Endothelial cell of hepatic sinusoid (primary cell): Measurements from ENCODE around the gene AGAP1.

ENCODE experiments used
- in situ Hi-C: cut with HindIII; loops from 2 replicates; pipeline ENCODE4 v1.10.0; 2017; ENCODE audit warnings: low sequenced_read_pairs

Gene AGAP1

DNA sequence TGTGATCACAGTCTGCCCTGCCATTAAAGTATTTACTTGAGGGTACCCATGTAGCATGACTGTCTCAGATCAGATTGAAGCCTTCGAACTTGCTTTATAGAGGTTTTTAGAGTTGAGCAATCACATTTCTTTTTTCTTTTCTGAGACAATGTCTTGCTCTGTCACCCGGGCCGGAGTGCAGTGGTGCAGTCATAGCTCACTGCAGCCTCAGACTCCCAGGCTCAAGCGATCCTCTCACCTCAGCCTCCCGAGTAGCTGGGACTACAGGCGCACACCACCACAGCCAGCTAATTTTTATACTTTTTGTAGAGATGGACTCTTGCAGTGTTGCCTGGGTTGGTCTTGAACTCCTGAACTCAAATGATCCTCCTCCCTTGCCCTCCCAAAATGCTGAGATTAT lies 153.4 kb downstream of the AGAP1 start:
- in situ Hi-C loops: loop anchor here (10.0 kb wide), 1 partner anchor 312 kb away; no protein-coding TSS in a partner anchor

- in situ Hi-C loops: loop anchor here (10.0 kb wide), 1 partner anchor 313 kb away; no protein-coding TSS in a partner anchor
Measured at GRCh38 chr2:235647877-235648276, 154.0 kb downstream of the AGAP1 start.

GRCh38 chr2:235649418-235649817 lies 155.6 kb downstream of the AGAP1 start:
- in situ Hi-C loops: loop anchor here (10.0 kb wide), 1 partner anchor 315 kb away; no protein-coding TSS in a partner anchor

DNA sequence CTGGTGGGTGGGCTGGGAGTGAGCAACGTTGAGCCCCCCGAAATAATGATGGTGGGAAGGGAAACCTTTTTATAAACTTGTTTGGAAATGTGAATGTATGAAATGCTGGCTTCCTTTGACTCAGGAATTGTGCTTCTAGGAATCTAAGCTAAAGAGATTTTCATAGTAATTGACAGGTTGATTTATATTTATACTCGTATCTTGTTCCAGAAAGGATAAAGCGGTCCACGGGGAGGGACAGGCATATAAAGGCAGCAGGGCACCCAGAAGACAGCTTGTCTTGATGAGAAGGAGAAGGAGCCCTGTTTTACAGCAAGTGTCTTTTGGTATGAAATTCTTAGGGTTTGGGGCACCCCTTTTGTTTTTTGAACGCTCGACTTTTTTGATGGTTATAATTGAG lies 157.8 kb downstream of the AGAP1 start:
- in situ Hi-C loops: no loop called here

- in situ Hi-C loops: no loop called here
Measured at GRCh38 chr2:235654103-235654813, 160.4 kb downstream of the AGAP1 start.

- in situ Hi-C loops: no loop called here
Measured at GRCh38 chr2:235658351-235659174, 164.7 kb downstream of the AGAP1 start.

DNA sequence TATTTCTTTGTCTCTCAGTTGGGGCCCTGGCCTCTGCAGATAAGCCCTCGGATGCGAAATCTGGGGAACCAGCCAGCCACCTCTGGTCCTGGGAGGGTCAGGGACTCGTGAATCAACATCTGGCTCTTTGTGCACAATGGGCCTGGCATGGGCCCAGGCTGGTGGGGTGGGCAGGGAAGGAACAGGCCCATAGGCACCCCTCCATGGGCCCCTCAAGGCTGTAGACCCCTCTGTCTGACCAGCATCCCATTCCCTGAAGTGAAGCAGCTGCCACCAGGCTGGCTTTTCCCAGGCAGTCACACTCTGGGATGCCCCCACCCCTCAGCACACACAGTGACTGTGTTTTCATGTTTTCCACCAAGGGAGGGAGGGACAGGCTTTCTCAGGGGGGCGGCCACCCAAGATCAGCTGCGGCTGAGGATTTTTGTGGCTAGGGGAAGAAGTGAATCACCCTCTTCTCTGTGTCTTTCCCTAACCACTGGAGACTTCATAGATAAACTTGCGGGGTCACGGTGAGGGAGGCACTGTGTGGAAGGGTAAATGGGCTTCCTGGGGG lies 166.0 kb downstream of the AGAP1 start:
- in situ Hi-C loops: no loop called here

DNA sequence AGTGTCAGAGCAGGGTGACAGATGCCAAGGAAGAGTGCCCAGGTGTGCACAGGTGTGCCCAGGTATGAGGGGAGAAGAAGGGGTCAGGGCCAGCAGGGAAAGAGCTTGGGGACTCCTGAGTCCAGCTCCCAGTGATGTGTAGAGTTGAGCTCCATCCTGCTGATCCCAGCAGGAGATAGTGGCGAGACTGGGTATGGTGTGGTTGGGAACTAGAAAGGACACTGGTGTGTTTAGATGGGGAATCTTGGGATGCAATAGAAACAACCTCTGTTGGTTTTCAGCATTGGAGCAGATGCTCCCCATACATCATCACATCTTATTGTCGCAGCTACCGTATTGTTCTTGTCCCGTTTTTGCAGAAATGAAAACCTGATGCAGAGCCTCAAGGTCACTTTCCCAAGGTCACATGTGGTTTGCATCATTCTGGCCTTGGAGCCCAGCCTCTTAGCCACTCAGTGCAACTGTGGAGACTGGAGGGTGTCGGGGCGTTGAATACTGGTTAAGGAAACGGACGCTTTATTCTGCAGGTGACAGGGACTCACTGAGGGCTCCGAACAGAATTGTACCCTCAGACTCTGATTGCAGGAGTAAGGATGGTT lies 166.7 kb downstream of the AGAP1 start:
- in situ Hi-C loops: no loop called here

- in situ Hi-C loops: no loop called here
Measured at GRCh38 chr2:235661167-235661937, 167.5 kb downstream of the AGAP1 start.

DNA sequence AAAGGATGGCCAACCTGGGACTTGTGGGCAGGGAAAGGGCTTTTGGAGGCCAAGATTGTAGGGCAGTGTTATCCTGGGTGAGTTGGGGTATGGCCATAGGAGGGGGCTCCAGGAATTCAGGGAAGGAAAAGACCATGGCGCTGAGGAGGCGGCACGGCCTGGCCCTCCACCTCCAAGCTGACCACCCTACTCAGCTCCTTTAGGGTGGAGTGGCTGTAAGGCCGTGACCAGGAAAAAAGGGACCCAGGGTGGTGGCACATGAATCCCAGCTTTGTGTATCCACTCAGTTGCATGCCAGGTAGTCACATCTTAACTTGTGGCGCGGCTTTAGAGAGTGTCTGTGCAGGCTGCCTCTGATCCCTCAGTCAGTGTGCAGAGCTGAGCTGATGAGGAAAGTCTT lies 168.1 kb downstream of the AGAP1 start:
- in situ Hi-C loops: no loop called here

- in situ Hi-C loops: no loop called here
Measured at GRCh38 chr2:235663875-235664274, 170.0 kb downstream of the AGAP1 start.

DNA sequence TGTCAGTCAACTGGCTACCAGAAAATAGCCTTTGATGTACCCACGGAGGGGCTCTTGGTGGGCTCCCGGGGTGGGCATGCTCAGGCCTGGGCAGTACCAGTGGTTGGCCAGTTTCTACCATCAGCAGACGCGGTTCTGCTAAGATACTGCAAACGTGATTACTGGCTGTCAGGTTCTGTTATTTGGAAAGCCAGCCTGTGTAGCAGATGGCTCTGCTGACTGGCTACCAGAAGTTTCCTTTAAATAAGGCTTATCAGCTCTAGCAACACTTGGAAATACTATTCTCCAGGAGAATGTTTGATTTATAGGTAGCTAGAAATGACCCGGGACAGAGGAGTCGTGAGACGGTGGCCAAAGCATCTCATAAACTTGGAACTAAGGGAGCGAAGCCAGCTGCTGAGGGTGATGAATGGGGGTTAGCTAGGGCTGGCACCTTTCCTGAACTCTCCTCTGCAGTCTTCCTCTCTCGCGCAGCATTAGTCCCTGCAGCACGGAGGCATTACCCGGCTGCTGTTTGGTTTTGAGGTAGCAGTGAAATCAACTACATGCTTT lies 171.9 kb downstream of the AGAP1 start:
- in situ Hi-C loops: no loop called here

- in situ Hi-C loops: no loop called here
Measured at GRCh38 chr2:235666213-235666781, 172.5 kb downstream of the AGAP1 start.

GRCh38 chr2:235668782-235669181 lies 174.9 kb downstream of the AGAP1 start:
- in situ Hi-C loops: no loop called here

GRCh38 chr2:235669269-235669831 lies 175.5 kb downstream of the AGAP1 start:
- in situ Hi-C loops: no loop called here

- in situ Hi-C loops: no loop called here
Measured at GRCh38 chr2:235669983-235670962, 176.4 kb downstream of the AGAP1 start.

DNA sequence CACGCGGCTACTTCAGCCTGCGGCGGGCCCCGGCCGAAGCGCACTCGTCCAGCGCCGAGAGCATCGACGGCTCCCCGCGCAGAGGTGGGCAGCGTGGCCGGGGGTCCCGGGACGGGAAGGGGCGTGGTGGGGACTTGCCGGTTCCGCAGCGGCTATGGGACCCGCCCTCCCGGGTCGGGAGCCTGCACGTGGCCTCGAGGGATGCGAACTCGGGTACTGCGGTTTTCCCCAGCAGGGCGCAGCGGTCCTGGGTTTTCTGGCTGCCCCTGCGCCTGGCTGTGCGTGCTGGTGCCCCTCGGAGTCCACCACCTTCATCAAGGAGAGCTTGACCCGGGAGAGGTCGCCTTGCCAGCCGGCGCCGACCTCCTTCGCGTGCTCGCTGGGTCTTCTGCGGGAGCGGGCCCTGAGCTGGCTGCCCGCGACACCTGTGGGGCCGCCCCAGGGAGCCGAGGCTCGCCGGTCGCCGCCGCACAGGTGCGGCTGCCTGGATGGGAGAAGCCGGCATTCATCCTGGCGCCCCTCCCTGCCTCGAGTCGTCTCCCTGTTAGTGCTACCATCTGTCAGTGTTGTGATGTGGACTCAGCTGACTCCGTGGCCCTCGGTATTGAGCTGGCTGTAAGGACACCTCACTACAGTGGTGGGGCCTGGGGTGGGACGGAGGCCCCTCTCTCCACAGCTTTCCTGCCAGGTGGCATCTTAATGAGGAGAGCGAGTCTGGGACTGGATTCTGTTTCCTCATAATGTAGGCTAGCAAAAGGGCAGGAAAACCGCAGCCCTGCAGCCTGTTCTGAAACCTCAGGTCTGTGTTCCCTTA lies 177.3 kb downstream of the AGAP1 start:
- in situ Hi-C loops: no loop called here

DNA sequence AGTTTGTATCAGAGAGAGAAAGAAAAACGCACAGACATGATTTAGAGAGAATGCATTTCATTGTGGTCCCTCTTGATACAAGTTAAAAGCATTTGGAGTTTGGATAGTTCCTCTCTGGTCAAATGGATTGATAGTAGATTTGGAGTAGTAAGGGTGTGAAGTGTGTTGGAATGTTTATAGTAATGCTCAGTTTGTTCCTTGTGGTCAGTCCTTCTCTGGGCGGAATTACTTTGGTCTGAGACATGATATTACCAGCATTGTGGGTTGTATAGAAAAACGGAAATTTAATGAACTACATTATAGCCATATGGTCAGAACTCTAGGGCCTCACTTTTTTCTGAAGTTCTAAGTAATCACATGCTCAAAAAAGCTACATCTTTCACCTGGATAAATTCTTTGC lies 178.9 kb downstream of the AGAP1 start:
- in situ Hi-C loops: no loop called here
